ENCODE measurements around the gene SLC35G6.
A peak's percentile ranks its signal among the peaks of the same experiment; 100 is the strongest.
"Not testable (repeated sequence)": the region's sequence is repeated elsewhere in the genome, so short reads cannot be mapped to it uniquely, and the experiment has no call there.

SLC35G6 gene

GRCh38 chr17:7479213-7480088, 1.8 kb upstream of the SLC35G6 start, which contains the start of gene ZBTB4:
TSS of gene ZBTB4 (minus strand) at chr17:7479631. CDS start at chr17:7466801, 12,830 bp downstream.
- DNase-seq = no peak

GRCh38 chr17:7480089-7480384, 1.2 kb upstream of the SLC35G6 start:
- no peak for DNase-seq

GRCh38 chr17:7481842-7482741, 846 bp downstream of the SLC35G6 start:
- not testable (repeated sequence) for DNase-seq

- DNase-seq = not testable (repeated sequence)
Observed at GRCh38 chr17:7482742-7483088, 1.5 kb downstream of the SLC35G6 start.

- DNase-seq = peak; percentile 97
Observed at GRCh38 chr17:7483255-7484066, 2.2 kb downstream of the SLC35G6 start.

- DNase-seq = peak; percentile 97
Observed at GRCh38 chr17:7484067-7484918, 3.0 kb downstream of the SLC35G6 start, which contains the start of gene POLR2A. TSS of gene POLR2A (plus strand) at chr17:7484366.

GRCh38 chr17:7484919-7485377, 3.7 kb downstream of the SLC35G6 start:
- peak; percentile 50 for DNase-seq

- no peak for DNase-seq
Observed at GRCh38 chr17:7486181-7486580, 4.9 kb downstream of the SLC35G6 start.

GRCh38 chr17:7490144-7490543, 8.9 kb downstream of the SLC35G6 start:
- DNase-seq = no peak

- no peak for DNase-seq
Observed at GRCh38 chr17:7491583-7491982, 10.3 kb downstream of the SLC35G6 start.

- no peak for DNase-seq
Observed at GRCh38 chr17:7493941-7494340, 12.7 kb downstream of the SLC35G6 start.

- no peak for DNase-seq
Observed at GRCh38 chr17:7495906-7496434, 14.7 kb downstream of the SLC35G6 start.

GRCh38 chr17:7496470-7497183, 15.4 kb downstream of the SLC35G6 start:
- DNase-seq = no peak

- no peak for DNase-seq
Observed at GRCh38 chr17:7497228-7497627, 16.0 kb downstream of the SLC35G6 start.

- no peak for DNase-seq
Observed at GRCh38 chr17:7497636-7498035, 16.4 kb downstream of the SLC35G6 start.

GRCh38 chr17:7499161-7499560, 17.9 kb downstream of the SLC35G6 start:
- no peak for DNase-seq

GRCh38 chr17:7501729-7502128, 20.5 kb downstream of the SLC35G6 start:
- DNase-seq = no peak

- no peak for DNase-seq
Observed at GRCh38 chr17:7502171-7502847, 21.1 kb downstream of the SLC35G6 start.

GRCh38 chr17:7502987-7503386, 21.7 kb downstream of the SLC35G6 start:
- DNase-seq = no peak

- no peak for DNase-seq
Observed at GRCh38 chr17:7503521-7503920, 22.3 kb downstream of the SLC35G6 start.

Measured in NCI-H748 treated with DMSO at 0.1 percent for 48 hours (cell line).